RWPE2 (cell line): ENCODE data around the gene PADI3.

Source experiments
- ATAC-seq: fragments of 200-7000 bp; cut with Tn5 transposase; 3 replicates; pipeline ENCODE4 v1.9.1; 2021; ENCODE audit warnings: low read depth
- DNase-seq: peaks from one replicate; pipeline ENCODE4 v3.0.0-alpha.2; 2020; ENCODE audit warnings: low spot score
- H3K27ac ChIP-seq: fragments of 450-650 bp; 2 replicates; pipeline ENCODE4 v1.5.1; 2017; ENCODE audit warnings: mild to moderate bottlenecking; ENCODE audit not compliant: poor library complexity, severe bottlenecking
- H3K27me3 ChIP-seq: fragments of 250-450 bp; sonication (Bioruptor Pico); 2 replicates; pipeline ENCODE4 v1.5.1; 2021; ENCODE audit warnings: mild to moderate bottlenecking, moderate library complexity; ENCODE audit not compliant: insufficient read depth, poor library complexity, severe bottlenecking
- H3K36me3 ChIP-seq: fragments of 250-450 bp; sonication (Bioruptor Pico); 2 replicates; pipeline ENCODE4 v1.5.1; 2020; ENCODE audit warnings: low read depth, mild to moderate bottlenecking, moderate library complexity
- H3K4me1 ChIP-seq: fragments of 250-450 bp; sonication (Bioruptor Pico); 2 replicates; pipeline ENCODE4 v1.5.1; 2021; ENCODE audit warnings: mild to moderate bottlenecking, moderate library complexity; ENCODE audit not compliant: insufficient read depth, poor library complexity, severe bottlenecking
- H3K4me3 ChIP-seq: fragments of 250-450 bp; sonication (Bioruptor Pico); 2 replicates; pipeline ENCODE4 v1.5.1; 2021; ENCODE audit warnings: mild to moderate bottlenecking, moderate library complexity; ENCODE audit not compliant: severe bottlenecking
- H3K9me3 ChIP-seq: fragments of 250-450 bp; sonication (Bioruptor Pico); 2 replicates; pipeline ENCODE4 v1.5.1; 2021; ENCODE audit warnings: mild to moderate bottlenecking, moderate library complexity; ENCODE audit not compliant: severe bottlenecking
- TF ChIP-seq, protein P1 (sequence below): fragments of 450-650 bp; IDR thresholded peaks from one replicate; pipeline ENCODE4 v1.5.1; 2017; ENCODE audit warnings: mild to moderate bottlenecking, moderate library complexity; ENCODE audit not compliant: poor library complexity, severe bottlenecking

PADI3 gene

DNA sequence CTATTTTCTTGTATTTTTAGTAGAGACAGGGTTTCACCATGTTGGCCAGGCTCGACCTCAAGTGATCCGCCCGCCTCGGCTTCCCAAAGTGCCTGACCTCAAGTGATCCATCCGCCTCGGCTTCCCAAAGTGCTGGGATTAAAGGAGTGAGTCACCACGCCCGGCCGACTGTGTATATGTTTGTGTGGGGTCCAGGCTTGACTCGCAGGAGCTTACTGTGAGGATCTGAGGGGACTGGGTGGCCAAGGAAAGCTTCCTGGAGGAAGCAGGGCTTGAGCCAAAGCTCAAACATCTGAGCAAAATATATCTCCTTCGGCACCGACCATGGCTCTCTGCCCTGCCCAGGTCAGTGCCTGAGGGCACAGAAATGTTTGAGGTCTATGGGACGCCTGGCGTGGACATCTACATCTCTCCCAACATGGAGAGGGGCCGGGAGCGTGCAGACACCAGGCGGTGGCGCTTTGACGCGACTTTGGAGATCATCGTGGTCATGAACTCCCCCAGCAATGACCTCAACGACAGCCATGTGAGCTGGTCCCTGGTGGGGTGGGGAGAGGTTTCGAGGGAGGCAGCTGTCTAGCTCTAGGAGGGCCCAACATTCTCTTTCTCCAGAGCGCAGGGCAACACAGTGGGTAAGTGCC lies 10.5 kb downstream of the PADI3 start:
- TF ChIP-seq, protein P1, sequence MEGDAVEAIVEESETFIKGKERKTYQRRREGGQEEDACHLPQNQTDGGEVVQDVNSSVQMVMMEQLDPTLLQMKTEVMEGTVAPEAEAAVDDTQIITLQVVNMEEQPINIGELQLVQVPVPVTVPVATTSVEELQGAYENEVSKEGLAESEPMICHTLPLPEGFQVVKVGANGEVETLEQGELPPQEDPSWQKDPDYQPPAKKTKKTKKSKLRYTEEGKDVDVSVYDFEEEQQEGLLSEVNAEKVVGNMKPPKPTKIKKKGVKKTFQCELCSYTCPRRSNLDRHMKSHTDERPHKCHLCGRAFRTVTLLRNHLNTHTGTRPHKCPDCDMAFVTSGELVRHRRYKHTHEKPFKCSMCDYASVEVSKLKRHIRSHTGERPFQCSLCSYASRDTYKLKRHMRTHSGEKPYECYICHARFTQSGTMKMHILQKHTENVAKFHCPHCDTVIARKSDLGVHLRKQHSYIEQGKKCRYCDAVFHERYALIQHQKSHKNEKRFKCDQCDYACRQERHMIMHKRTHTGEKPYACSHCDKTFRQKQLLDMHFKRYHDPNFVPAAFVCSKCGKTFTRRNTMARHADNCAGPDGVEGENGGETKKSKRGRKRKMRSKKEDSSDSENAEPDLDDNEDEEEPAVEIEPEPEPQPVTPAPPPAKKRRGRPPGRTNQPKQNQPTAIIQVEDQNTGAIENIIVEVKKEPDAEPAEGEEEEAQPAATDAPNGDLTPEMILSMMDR = no peak
- DNase-seq (no peak), ATAC-seq (no peak)
- no peak overlapping the region for H3K27ac ChIP-seq
- H3K36me3 ChIP-seq = no peaks in the 10 kb centered on the region; the same call in none of the 2 replicates
- no peaks in the 10 kb centered on the region for H3K9me3 ChIP-seq
- peaks cover 13% of the 10 kb centered on the region for H3K4me1 ChIP-seq
- no peak overlapping the region for H3K4me3 ChIP-seq
- H3K27me3 ChIP-seq = no peaks in the 10 kb centered on the region

- no peak for DNase-seq
- no peak for ATAC-seq
- H3K27me3 ChIP-seq = no peaks in the 10 kb centered on the region
- H3K9me3 ChIP-seq = no peaks in the 10 kb centered on the region
- H3K4me1 ChIP-seq = peaks cover 20% of the 10 kb centered on the region
- TF ChIP-seq, protein P1 = no peak
- no peak overlapping the region for H3K27ac ChIP-seq
- H3K4me3 ChIP-seq = no peak overlapping the region
- H3K36me3 ChIP-seq = no peaks in the 10 kb centered on the region; the same call in none of the 2 replicates
Measured at GRCh38 chr1:17260264-17260663, 11.4 kb downstream of the PADI3 start.

DNA sequence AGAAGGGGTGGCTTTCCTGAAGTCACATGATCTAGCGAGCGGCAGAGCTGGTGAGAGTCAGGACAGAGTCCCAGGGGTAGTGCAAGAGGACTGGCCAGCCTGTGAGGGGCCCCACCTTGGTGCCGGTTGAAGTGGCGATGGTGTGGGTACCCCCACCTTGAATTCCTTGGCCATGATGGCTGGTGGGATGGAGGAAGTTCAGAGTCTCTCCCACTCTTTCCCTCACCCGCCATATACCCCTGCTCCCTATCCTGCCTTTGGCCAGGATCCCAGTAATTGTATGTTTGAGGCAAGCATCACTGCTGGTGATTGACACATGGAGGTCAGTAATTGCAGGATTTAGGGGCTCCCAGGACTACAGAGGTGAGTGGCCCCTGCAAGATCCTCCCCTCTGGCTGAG lies 11.8 kb downstream of the PADI3 start:
- Histone ChIP-seq H3K27me3 (no peaks in the 10 kb centered on the region), H3K4me1 (peaks cover 23% of the 10 kb centered on the region), H3K36me3 (no peaks in the 10 kb centered on the region; the same call in none of the 2 replicates), H3K27ac (no peak overlapping the region), H3K9me3 (no peaks in the 10 kb centered on the region), H3K4me3 (no peak overlapping the region)
- DNase-seq (no peak), ATAC-seq (no peak)
- TF ChIP-seq, protein P1 = no peak

GRCh38 chr1:17263936-17264335 lies 15.0 kb downstream of the PADI3 start:
- H3K27ac ChIP-seq = no peak overlapping the region
- no peaks in the 10 kb centered on the region; the same call in none of the 2 replicates for H3K36me3 ChIP-seq
- ATAC-seq (no peak), DNase-seq (no peak)
- H3K4me1 ChIP-seq = peaks cover 15% of the 10 kb centered on the region
- no peak overlapping the region for H3K4me3 ChIP-seq
- no peaks in the 10 kb centered on the region for H3K9me3 ChIP-seq
- TF ChIP-seq, protein P1 = no peak
- no peaks in the 10 kb centered on the region for H3K27me3 ChIP-seq

- no peaks in the 10 kb centered on the region for H3K9me3 ChIP-seq
- no peak for DNase-seq
- no peak for ATAC-seq
- no peak overlapping the region for H3K4me3 ChIP-seq
- TF ChIP-seq, protein P1 = no peak
- H3K36me3 ChIP-seq = no peaks in the 10 kb centered on the region; the same call in none of the 2 replicates
- peaks cover 11% of the 10 kb centered on the region for H3K4me1 ChIP-seq
- peak overlapping the region; percentile 47 for H3K27ac ChIP-seq
- H3K27me3 ChIP-seq = no peaks in the 10 kb centered on the region
Measured at GRCh38 chr1:17264470-17264869, 15.6 kb downstream of the PADI3 start.
